HCT116 (cell line): ENCODE measurements around the gene RNF111.

Source experiments
- CTCF ChIP-seq, 3 experiments: fragments of 200-600 bp in 1 of 3; sonication (generic) in 1 of 3; IDR thresholded peaks in 2 of 3; conservative IDR thresholded peaks in 1 of 3; 2 replicates each; pipeline ENCODE4 v1.5.1; 2012 to 2017; ENCODE audit warnings: low read depth in 2 of 3, low read length in 2 of 3, antibody characterized with exemption in 1 of 3, borderline replicate concordance in 1 of 3, control low read depth in 1 of 3, mild to moderate bottlenecking in 1 of 3, mixed read lengths in 1 of 3, mixed run types in 1 of 3, moderate library complexity in 1 of 3; ENCODE audit not compliant: insufficient read depth in 1 of 3
- MAX ChIP-seq: IDR thresholded peaks from 2 replicates; pipeline ENCODE4 v1.6.1; 2012
- SP1 ChIP-seq: IDR thresholded peaks from 2 replicates; pipeline ENCODE4 v1.6.1; 2012; ENCODE audit warnings: low read depth
- SRF ChIP-seq: IDR thresholded peaks from 2 replicates; pipeline ENCODE4 v1.6.1; 2012; ENCODE audit warnings: low read depth
- YY1 ChIP-seq: IDR thresholded peaks from 2 replicates; pipeline ENCODE4 v1.6.1; 2011; ENCODE audit warnings: low read length, low read depth, moderate library complexity, mild to moderate bottlenecking; ENCODE audit not compliant: insufficient replicate concordance; ENCODE audit errors: extremely low read depth
- ZBTB33 ChIP-seq: IDR thresholded peaks from 2 replicates; pipeline ENCODE4 v1.6.1; 2011; ENCODE audit warnings: mild to moderate bottlenecking, low read length, moderate library complexity; ENCODE audit not compliant: insufficient replicate concordance; ENCODE audit errors: extremely low read depth

GRCh38 chr15:59039225-59039624 is 51.8 kb downstream of the RNF111 start:
- TF ChIP-seq CTCF (IDR thresholded peaks at IDR 0.05 in 2 of 3, conservative IDR thresholded peaks at IDR 0.05 in 1 of 3; ENCODE audit: borderline replicate concordance in 1 of 3, insufficient read depth in 1 of 3, low read depth in 2 of 3, low read length in 2 of 3): no peak
- TF ChIP-seq ZBTB33: no peak
- TF ChIP-seq YY1: no peak
- no peak for TF ChIP-seq SP1
- TF ChIP-seq SRF: no peak
- no peak for TF ChIP-seq MAX
